H1 (cell line): Measurements from ENCODE around the gene KCMF1.

ENCODE experiments used
- CREB1 ChIP-seq: IDR thresholded peaks from 2 replicates; pipeline ENCODE4 v1.6.1; 2012; ENCODE audit warnings: inconsistent platforms
- CTCF ChIP-seq, 3 experiments: IDR thresholded peaks; 1 replicate in 2 of 3; 2 replicates in 1 of 3; pipeline versions ENCODE4 v1.5.1 to v1.6.1; 2011; ENCODE audit warnings: low read length in 3 of 3, mild to moderate bottlenecking in 3 of 3, inconsistent platforms in 2 of 3, low read depth in 1 of 3, moderate library complexity in 1 of 3; ENCODE audit not compliant: insufficient read depth in 1 of 3; ENCODE audit errors: control extremely low read depth in 1 of 3
- KDM5A ChIP-seq: fragments of 200-600 bp; IDR thresholded peaks from 2 replicates; pipeline ENCODE4 v1.7.1; 2012; ENCODE audit warnings: mild to moderate bottlenecking, low read length, inconsistent platforms, mixed read lengths
- MAX ChIP-seq: IDR thresholded peaks from 2 replicates; pipeline ENCODE4 v1.6.1; 2012; ENCODE audit warnings: inconsistent platforms
- TAF1 ChIP-seq: IDR thresholded peaks from 2 replicates; pipeline ENCODE4 v1.6.1; 2011; ENCODE audit warnings: mild to moderate bottlenecking, low read depth, low read length

DNA sequence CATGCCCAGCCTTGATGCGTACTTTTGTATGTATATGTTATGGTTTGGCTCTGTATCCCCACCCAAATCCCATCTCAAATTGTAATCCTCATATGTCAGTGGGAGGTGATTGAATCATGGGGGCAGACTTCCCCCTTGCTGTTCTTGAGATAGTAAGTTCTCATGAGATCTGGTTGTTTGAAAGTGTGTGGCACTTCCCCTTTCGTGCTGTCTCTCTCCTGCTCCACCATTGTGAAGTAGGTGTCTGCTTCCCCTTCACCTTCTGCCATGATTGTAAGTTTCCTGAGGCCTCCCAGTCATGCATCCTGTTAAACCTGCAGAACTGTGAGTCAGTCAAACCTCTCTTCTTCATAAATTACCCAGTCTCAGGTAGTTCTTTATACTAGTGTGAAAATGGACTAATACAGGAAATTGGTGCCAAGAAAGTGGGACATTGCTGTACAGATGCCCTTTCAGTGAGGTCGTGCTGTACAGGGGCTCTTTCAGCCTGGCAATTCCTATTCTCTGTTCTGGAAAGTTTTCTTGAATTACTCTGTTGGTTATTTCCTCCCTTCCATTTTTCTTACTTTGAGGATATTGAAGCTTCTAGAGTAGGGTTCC, 38.2 kb downstream of the KCMF1 start:
- TF ChIP-seq CTCF (IDR thresholded peaks at IDR 0.05; ENCODE audit: control extremely low read depth in 1 of 3, insufficient read depth in 1 of 3, low read depth in 1 of 3, low read length in 3 of 3) (no peak), TAF1 (no peak), KDM5A (no peak), CREB1 (no peak), MAX (no peak)
